ENCODE results near the gene F8A2. TPM values are rescaled to one million over a fixed set of nuclear protein-coding genes. Genes with fewer than 3 reads are reported as not detected.
"Not testable (repeated sequence)": the region's sequence is repeated elsewhere in the genome, so short reads cannot be mapped to it uniquely, and the experiment has no call there.

The F8A2 gene
- 10 to 100 TPM in 1 of 4 donors, not detected in 3; 10.3 TPM for total RNA-seq

DNA sequence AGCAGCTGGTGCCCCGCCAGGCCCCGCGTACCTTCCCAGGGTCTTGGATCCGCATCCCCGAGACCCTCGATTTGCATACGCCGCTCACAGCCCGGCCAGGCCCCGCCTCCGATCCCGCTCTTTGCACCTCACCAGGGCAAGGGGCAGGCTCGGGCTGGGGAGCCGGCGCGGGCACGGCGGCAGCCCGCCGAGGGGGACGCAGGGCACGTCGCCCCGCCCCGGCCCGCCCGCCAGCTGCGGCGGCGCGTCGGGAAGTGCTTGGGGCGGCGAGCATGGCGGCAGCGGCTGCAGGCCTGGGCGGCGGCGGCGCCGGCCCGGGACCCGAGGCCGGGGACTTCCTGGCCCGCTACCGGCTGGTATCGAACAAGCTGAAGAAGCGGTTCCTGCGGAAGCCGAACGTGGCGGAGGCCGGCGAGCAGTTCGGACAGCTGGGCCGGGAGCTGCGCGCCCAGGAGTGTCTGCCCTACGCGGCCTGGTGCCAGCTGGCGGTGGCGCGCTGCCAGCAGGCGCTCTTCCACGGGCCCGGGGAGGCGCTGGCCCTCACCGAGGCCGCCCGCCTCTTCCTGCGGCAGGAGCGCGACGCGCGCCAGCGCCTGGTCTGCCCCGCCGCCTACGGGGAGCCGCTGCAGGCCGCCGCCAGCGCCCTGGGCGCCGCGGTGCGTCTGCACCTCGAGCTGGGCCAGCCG is at the start of gene F8A2:
TSS of gene F8A2 (plus strand) at position 253 of the 686 bp plus-strand sequence. CDS start at position 273, 20 bp downstream.
- H3K4me3 ChIP-seq (ENCODE audit: low read depth, poor library complexity, severe bottlenecking); intact Hi-C loops (cut with DNase I; ENCODE audit: low total_unique reads); DNase-seq (ENCODE audit: low spot score in 2 of 2): not testable (repeated sequence)
- WGBS, 2 donors: no CpG with 5 or more reads among the region's 90 CpGs

DNA sequence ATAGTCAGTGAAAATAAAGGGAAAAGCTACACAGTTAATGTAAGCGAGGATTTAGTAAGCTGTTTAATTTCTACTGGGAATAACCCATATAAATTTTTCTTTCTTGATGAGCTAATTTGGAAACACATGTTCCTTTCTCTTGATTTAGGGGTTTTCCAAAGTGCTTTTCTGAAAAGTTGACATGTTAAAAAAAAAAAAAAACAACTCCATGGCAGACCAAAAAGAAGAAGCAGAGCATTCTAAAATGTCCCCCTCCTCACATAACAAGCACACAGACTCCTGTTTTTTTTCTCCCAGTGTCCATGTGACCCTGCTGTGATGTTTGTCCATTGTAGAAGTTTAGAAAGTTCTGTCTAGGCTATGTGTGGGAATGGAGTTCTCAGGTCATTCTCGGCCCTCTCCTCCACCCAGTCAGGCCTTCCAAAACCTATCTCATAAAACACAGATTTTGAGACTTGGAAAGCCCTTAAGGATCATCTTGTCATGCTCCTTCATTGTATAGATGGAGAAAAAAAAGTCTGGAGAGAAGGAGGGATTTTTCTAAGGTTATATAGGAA is 48.3 kb upstream of the F8A2 start:
- H3K4me3 ChIP-seq (ENCODE audit: low read depth, poor library complexity, severe bottlenecking): no peak overlapping the region
- WGBS, 2 donors: 29 to 38% methylated on average over 2 of the region's 2 CpGs
- DNase-seq (ENCODE audit: low spot score in 2 of 2): no peak
- TF ChIP-seq, protein P1, sequence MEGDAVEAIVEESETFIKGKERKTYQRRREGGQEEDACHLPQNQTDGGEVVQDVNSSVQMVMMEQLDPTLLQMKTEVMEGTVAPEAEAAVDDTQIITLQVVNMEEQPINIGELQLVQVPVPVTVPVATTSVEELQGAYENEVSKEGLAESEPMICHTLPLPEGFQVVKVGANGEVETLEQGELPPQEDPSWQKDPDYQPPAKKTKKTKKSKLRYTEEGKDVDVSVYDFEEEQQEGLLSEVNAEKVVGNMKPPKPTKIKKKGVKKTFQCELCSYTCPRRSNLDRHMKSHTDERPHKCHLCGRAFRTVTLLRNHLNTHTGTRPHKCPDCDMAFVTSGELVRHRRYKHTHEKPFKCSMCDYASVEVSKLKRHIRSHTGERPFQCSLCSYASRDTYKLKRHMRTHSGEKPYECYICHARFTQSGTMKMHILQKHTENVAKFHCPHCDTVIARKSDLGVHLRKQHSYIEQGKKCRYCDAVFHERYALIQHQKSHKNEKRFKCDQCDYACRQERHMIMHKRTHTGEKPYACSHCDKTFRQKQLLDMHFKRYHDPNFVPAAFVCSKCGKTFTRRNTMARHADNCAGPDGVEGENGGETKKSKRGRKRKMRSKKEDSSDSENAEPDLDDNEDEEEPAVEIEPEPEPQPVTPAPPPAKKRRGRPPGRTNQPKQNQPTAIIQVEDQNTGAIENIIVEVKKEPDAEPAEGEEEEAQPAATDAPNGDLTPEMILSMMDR (IDR thresholded peaks at IDR 0.05): no peak
- intact Hi-C loops (cut with DNase I; ENCODE audit: low total_unique reads): no loop called here

DNA sequence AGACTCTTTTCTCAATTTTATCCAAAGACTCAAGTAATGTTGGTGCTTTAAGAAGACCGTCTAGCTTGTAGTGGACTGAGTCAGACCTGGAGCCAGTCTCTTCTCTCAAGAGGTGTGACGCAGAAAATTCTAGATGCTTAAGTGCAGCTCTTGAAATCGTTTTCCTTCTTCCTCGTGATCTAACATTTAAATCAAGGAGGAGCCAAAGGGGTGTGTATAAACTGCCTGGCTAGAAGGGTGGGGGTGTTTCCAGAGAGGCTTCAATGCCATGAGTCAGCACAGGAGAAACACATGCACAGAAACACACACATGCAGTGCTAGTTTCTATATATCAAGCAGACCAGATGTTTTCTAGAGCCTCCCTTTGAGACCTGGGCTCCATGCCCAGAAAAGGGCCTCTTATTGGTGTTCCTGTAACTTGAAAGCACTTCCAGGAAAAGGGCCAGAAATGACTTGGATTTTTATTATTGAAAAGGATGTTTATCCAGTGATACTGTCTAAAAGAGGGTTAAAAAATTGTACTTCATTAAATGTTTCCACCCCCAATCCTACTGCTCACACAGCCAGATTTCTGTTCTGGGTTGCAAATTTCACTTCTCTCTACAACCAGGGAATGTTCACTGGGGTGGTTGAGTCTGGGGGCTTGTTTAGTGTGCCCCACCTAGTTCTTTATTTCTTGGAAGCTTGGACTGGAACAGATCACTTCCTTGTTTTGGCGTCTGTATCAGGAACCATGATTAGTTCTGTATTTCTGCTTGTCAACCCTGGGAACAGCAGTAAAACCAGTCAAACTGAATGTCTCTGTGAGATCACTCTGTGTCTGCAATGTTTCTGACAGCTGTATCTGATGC is 47.2 kb upstream of the F8A2 start, which contains the start of gene CLIC2:
TSS of gene CLIC2 (minus strand) at position 129 of the 851 bp plus-strand sequence. CDS start 187 bp downstream, outside the sequence.
- intact Hi-C loops (cut with DNase I; ENCODE audit: low total_unique reads): no loop called here
- TF ChIP-seq POLR2A (IDR thresholded peaks at IDR 0.05): no peak
- TF ChIP-seq, protein P1 (IDR thresholded peaks at IDR 0.05): no peak
- WGBS, 2 donors: 6 to 23% methylated on average over 5 of the region's 5 CpGs
- no peak within 1 kb of the TSS for H3K4me3 ChIP-seq (ENCODE audit: low read depth, poor library complexity, severe bottlenecking)
- peak; percentile 32 to 82 for DNase-seq (ENCODE audit: low spot score in 2 of 2)

DNA sequence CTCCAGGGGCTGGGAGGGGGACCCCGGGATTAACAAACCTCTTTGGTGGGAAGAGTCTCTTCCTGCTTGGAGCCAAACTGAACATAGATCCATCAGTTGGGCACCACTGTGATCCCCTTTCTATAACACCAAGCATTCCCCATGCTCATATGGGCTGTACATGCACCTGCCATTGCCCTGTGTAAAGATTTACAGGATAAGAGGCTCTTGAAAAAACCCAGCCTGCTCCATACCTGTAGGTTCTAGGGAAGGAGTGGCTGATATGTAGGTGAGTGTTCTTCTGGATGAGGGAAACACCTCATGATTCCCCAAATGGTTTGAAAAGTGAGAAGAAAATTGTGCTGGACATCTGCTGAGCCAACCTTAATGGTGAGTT is 46.6 kb upstream of the F8A2 start:
- WGBS, 2 donors: 20 to 29% methylated on average over 1 of the region's 1 CpG
- intact Hi-C loops (cut with DNase I; ENCODE audit: low total_unique reads); H3K4me3 ChIP-seq (ENCODE audit: low read depth, poor library complexity, severe bottlenecking): not testable (repeated sequence)
- peak in 1 of 2 donors; percentile 70 for DNase-seq (ENCODE audit: low spot score in 2 of 2)

- H3K4me3 ChIP-seq (ENCODE audit: low read depth, poor library complexity, severe bottlenecking); DNase-seq (ENCODE audit: low spot score in 2 of 2); intact Hi-C loops (cut with DNase I; ENCODE audit: low total_unique reads): not testable (repeated sequence)
- no CpG with 5 or more reads among the region's 1 CpG for WGBS, 2 donors
Observed at GRCh38 chrX:155345689-155346088, 36.2 kb upstream of the F8A2 start.

- H3K4me3 ChIP-seq (ENCODE audit: low read depth, poor library complexity, severe bottlenecking); intact Hi-C loops (cut with DNase I; ENCODE audit: low total_unique reads); DNase-seq (ENCODE audit: low spot score in 2 of 2): not testable (repeated sequence)
- no CpG with 5 or more reads among the region's 4 CpGs for WGBS, 2 donors
Observed at GRCh38 chrX:155349448-155349847, 32.4 kb upstream of the F8A2 start.

- intact Hi-C loops (cut with DNase I; ENCODE audit: low total_unique reads); DNase-seq (ENCODE audit: low spot score in 2 of 2); H3K4me3 ChIP-seq (ENCODE audit: low read depth, poor library complexity, severe bottlenecking): not testable (repeated sequence)
- WGBS, 2 donors: no CpG with 5 or more reads among the region's 7 CpGs
Observed at GRCh38 chrX:155363712-155364111, 18.2 kb upstream of the F8A2 start.

- no CpG with 5 or more reads among the region's 9 CpGs for WGBS, 2 donors
- intact Hi-C loops (cut with DNase I; ENCODE audit: low total_unique reads); H3K4me3 ChIP-seq (ENCODE audit: low read depth, poor library complexity, severe bottlenecking); DNase-seq (ENCODE audit: low spot score in 2 of 2): not testable (repeated sequence)
Observed at GRCh38 chrX:155373777-155374458, 8.0 kb upstream of the F8A2 start.

DNA sequence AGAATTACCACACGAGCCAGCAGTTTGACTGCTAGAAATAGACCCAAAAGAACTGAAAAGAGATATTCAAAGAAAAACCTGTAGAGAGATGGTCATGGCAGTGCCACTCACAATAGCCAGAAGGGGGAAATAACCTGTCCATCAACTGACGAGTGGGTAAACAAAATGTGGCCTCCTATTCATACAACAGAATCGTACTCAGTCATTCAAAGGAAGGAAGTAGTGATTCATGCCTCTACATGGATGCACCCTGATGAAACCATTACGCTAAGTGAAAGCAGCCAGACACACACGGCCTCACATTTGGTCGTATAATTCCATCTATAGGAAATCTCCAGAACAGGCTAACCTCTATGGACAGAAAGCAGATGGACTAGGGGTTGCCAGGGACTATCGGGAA is 2.1 kb upstream of the F8A2 start:
- H3K4me3 ChIP-seq (ENCODE audit: low read depth, poor library complexity, severe bottlenecking); intact Hi-C loops (cut with DNase I; ENCODE audit: low total_unique reads); DNase-seq (ENCODE audit: low spot score in 2 of 2): not testable (repeated sequence)
- WGBS, 2 donors: no CpG with 5 or more reads among the region's 7 CpGs

DNA sequence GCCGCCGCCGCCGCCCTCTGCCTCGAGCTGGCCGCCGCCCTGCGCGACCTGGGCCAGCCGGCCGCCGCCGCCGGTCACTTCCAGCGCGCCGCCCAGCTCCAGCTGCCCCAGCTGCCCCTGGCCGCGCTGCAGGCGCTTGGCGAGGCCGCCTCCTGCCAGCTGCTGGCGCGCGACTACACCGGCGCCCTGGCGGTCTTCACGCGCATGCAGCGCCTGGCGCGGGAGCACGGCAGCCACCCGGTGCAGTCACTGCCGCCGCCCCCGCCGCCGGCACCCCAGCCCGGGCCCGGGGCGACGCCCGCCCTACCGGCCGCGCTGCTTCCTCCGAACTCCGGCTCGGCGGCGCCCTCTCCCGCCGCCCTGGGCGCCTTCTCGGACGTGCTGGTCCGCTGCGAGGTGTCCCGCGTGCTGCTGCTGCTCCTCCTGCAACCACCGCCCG is 653 bp downstream of the F8A2 start:
- H3K4me3 ChIP-seq (ENCODE audit: low read depth, poor library complexity, severe bottlenecking); DNase-seq (ENCODE audit: low spot score in 2 of 2); intact Hi-C loops (cut with DNase I; ENCODE audit: low total_unique reads): not testable (repeated sequence)
- no CpG with 5 or more reads among the region's 64 CpGs for WGBS, 2 donors
